Measurements from ENCODE around the gene GNG8. TPM values are rescaled to one million over a fixed set of nuclear protein-coding genes. Genes with fewer than 3 reads are reported as not detected.

Gene GNG8
- total and polyA plus RNA-seq, 9 of the 15 experiments (the other 6 are each of a cell fraction or from before 2014, with no cell fraction given) = 1.3 TPM; not detected in 8

- no TSS peak for BruUV-seq (replicated peaks)
- Histone ChIP-seq H3K4me1 (replicated peaks in 1 of 2; ENCODE audit: control insufficient read depth in 2 of 2, insufficient read depth in 2 of 2, low read length in 2 of 2) (peaks cover 0 to 27% of the 10 kb centered on the region in 2 experiments; a peak in 3 of 5 replicates), H3K9ac (ENCODE audit: insufficient read depth in 1 of 2, low read depth in 2 of 2, low read length in 2 of 2) (no peak overlapping the region), H3K79me2 (ENCODE audit: control insufficient read depth, insufficient read depth, low read length) (peaks cover 23% of the 10 kb centered on the region), H3K27ac (ENCODE audit: extremely low read depth, low read depth, low read length) (no peak overlapping the region), H3K4me2 (ENCODE audit: insufficient read depth, low read length) (no peak overlapping the region), H3K27me3 (ENCODE audit: control insufficient read depth in 2 of 2, insufficient read depth in 2 of 2, low read length in 2 of 2) (no peaks in the 10 kb centered on the region), H3K9me3 (replicated peaks; ENCODE audit: control insufficient read depth, insufficient read depth, low read depth, low read length) (no peaks in the 10 kb centered on the region), H3K4me3 (no peak overlapping the region), H3K9me1 (ENCODE audit: control insufficient read depth, insufficient read depth, low read length) (no peaks in the 10 kb centered on the region), H4K20me1 (replicated peaks; ENCODE audit: control insufficient read depth, insufficient read depth, low read length) (peaks cover 26% of the 10 kb centered on the region; the same call in 1 of the 2 replicates), H3K36me3 (ENCODE audit: control insufficient read depth, insufficient read depth, low read length) (peaks cover 67% of the 10 kb centered on the region; the same call in 2 of the 3 replicates), H2AFZ (ENCODE audit: low read depth, low read length) (no peak overlapping the region)
- intact Hi-C loops (cut with micrococcal nuclease) (no loop called here), in situ Hi-C loops (cut with MboI) (no loop called here)
- ChIA-PET CTCF (ENCODE audit: low intra/inter-chr PET ratio) (no interaction called here), POLR2A (interaction anchor here (1.0 kb wide), 1 partner anchor 158 kb away, joined by 6 read pairs; no protein-coding TSS in a partner anchor)
- TF ChIP-seq RBFOX2 (IDR thresholded peaks at IDR 0.05; ENCODE audit: low read depth, low read length) (peak; percentile 48; the same call in 1 of the 2 replicates), ZNF583 (CRISPR knock-in tag; IDR thresholded peaks at IDR 0.05) (no peak)
- FAIRE-seq (no peak), DNase-seq (ENCODE audit: extremely low read depth in 1 of 4, low spot score in 3 of 4) (peak in 1 of 4 experiments; percentile 6), ATAC-seq (no peak)
- 96% methylated on average over 23 of the region's 27 CpGs for WGBS (ENCODE audit: insufficient coverage, low coverage, missing lambda C conversion rate)
These were observed 27.2 kb downstream of the GNG8 start for GRCh38 chr19:46608581-46609345.

- POLR2A ChIA-PET = interaction anchor here (0.8 to 1.0 kb wide), 3 partner anchors 18 to 159 kb away, joined by 3 to 6 read pairs (median 6); no protein-coding TSS in a partner anchor
- H3K9me3 ChIP-seq (replicated peaks; ENCODE audit: control insufficient read depth, insufficient read depth, low read depth, low read length) = no peaks in the 10 kb centered on the region
- H3K36me3 ChIP-seq (ENCODE audit: control insufficient read depth, insufficient read depth, low read length) = peaks cover 72% of the 10 kb centered on the region; the same call in 2 of the 3 replicates
- no peak overlapping the region for H2AFZ ChIP-seq (ENCODE audit: low read depth, low read length)
- H4K20me1 ChIP-seq (replicated peaks; ENCODE audit: control insufficient read depth, insufficient read depth, low read length) = peaks cover 32% of the 10 kb centered on the region
- DNase-seq (ENCODE audit: extremely low read depth in 1 of 4, low spot score in 3 of 4) (peak in 1 of 4 experiments; percentile 26), ATAC-seq (no peak), FAIRE-seq (no peak)
- no peaks in the 10 kb centered on the region for H3K9me1 ChIP-seq (ENCODE audit: control insufficient read depth, insufficient read depth, low read length)
- CTCF ChIA-PET (ENCODE audit: low intra/inter-chr PET ratio) = no interaction called here
- no peak overlapping the region for H3K4me2 ChIP-seq (ENCODE audit: insufficient read depth, low read length)
- in situ Hi-C loops (cut with MboI) = no loop called here
- H3K4me1 ChIP-seq (replicated peaks in 1 of 2; ENCODE audit: control insufficient read depth in 2 of 2, insufficient read depth in 2 of 2, low read length in 2 of 2) = peaks cover 6 to 30% of the 10 kb centered on the region in 2 experiments; a peak in 4 of 5 replicates
- intact Hi-C loops (cut with micrococcal nuclease) = no loop called here
- H3K27me3 ChIP-seq (ENCODE audit: control insufficient read depth in 2 of 2, insufficient read depth in 2 of 2, low read length in 2 of 2) = no peaks in the 10 kb centered on the region
- no peak overlapping the region for H3K9ac ChIP-seq (ENCODE audit: insufficient read depth in 1 of 2, low read depth in 2 of 2, low read length in 2 of 2)
- H3K79me2 ChIP-seq (ENCODE audit: control insufficient read depth, insufficient read depth, low read length) = peaks cover 29% of the 10 kb centered on the region
- no TSS peak for BruUV-seq (replicated peaks)
- H3K4me3 ChIP-seq = no peak overlapping the region
- H3K27ac ChIP-seq (ENCODE audit: extremely low read depth, low read depth, low read length) = no peak overlapping the region
- WGBS (ENCODE audit: insufficient coverage, low coverage, missing lambda C conversion rate) = 91% methylated on average over 7 of the region's 9 CpGs
- no peak for TF ChIP-seq PHB2 (IDR thresholded peaks at IDR 0.05; ENCODE audit: low read depth)
- no peak for TF ChIP-seq MBD1 (CRISPR knock-in tag; IDR thresholded peaks at IDR 0.05)
- no peak for TF ChIP-seq RBM17 (IDR thresholded peaks at IDR 0.05; ENCODE audit: borderline replicate concordance, low read depth, low read length)
- TF ChIP-seq CREBBP (IDR thresholded peaks at IDR 0.05; ENCODE audit: low read depth, low read length) = no peak
- TF ChIP-seq SUPT5H (IDR thresholded peaks at IDR 0.05) = no peak
- no peak for TF ChIP-seq COPS2 (conservative IDR thresholded peaks at IDR 0.05)
- no peak for TF ChIP-seq ARNT (IDR thresholded peaks at IDR 0.05)
- TF ChIP-seq, protein P1, sequence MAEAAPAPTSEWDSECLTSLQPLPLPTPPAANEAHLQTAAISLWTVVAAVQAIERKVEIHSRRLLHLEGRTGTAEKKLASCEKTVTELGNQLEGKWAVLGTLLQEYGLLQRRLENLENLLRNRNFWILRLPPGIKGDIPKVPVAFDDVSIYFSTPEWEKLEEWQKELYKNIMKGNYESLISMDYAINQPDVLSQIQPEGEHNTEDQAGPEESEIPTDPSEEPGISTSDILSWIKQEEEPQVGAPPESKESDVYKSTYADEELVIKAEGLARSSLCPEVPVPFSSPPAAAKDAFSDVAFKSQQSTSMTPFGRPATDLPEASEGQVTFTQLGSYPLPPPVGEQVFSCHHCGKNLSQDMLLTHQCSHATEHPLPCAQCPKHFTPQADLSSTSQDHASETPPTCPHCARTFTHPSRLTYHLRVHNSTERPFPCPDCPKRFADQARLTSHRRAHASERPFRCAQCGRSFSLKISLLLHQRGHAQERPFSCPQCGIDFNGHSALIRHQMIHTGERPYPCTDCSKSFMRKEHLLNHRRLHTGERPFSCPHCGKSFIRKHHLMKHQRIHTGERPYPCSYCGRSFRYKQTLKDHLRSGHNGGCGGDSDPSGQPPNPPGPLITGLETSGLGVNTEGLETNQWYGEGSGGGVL (CRISPR knock-in tag; IDR thresholded peaks at IDR 0.05) = no peak
- TF ChIP-seq ZNF133 (CRISPR knock-in tag; IDR thresholded peaks at IDR 0.05) = no peak
These were observed 27.8 kb downstream of the GNG8 start for GRCh38 chr19:46608178-46608577.

Measured in K562 (cell line).